NOMO-1 treated with dmso at 0.1 percent for 144 hours (cell line): ENCODE data around the gene RREB1.

Experiments used
- DNase-seq: peaks from one replicate; lab custom pipeline; 2025; ENCODE audit not compliant: unreplicated experiment; lab: John Stamatoyannopoulos, UW

RREB1 gene

DNA sequence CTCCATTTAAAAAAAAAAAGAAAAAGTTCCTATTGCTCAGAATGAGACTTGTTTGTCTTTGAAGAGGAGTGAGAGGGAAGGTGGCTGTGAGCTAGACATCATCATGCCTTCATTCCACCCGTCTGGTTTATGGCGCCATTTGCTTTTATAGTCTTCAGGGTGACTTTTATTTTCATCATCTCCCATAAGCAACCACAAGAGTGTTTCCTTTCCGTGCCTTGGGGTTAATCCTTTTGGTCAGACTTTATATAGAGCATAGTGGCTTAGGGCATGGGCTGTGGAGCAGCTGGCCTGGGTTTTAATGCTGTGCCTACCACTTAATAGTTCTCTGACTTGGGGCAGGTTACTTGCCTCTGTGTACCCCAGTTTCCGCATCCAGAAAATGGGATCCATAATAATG, 77.8 kb downstream of the RREB1 start:
- DNase-seq: no peak

DNA sequence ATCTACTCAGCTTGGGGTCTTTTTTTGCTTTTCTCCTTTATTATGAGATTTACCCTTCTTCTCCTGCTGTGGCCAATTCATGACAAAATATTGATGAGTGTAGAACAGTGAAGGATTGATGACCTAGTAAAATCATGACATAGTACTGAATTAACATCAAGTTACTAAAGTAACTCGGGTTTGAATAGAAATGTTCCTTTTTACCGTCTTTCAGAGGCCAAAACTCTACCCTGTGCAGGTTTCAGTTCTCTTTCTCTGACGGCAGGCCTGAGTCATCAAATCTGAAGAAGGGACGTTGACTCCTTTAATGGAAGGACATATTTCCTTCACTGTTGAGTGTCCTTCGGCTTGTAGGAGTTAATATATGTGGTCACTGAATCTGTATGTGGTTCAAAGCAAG, 80.7 kb downstream of the RREB1 start:
- peak; percentile 61 for DNase-seq

DNA sequence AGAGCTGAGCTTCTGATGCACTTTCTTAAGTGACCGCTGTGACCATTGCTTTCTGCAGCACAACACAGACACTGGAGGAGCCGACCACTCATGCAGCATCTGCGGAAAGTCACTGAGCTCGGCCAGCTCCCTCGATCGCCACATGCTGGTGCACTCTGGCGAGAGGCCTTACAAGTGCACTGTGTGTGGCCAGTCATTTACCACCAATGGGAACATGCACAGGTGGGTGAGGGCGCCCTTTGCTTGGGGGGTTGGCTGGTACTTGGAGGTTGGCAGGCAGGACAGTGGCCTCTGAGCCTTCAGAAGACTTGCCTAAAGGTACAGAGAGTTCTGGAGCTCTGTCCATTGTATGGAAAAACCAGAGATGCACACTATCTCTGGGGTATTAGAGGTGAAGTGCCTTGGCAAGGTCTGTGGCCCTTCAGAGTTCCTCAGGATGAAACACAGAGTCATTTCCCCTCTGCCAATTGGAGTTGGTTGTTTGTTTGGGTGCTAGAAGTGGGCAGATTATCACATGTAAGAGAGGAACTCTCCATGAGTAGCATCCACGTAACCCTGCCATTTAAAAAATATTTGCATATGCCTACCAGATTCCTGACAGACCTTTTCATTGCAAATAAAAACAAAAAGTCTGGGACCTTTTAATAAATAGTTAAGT, 81.5 kb downstream of the RREB1 start:
- DNase-seq: no peak

DNA sequence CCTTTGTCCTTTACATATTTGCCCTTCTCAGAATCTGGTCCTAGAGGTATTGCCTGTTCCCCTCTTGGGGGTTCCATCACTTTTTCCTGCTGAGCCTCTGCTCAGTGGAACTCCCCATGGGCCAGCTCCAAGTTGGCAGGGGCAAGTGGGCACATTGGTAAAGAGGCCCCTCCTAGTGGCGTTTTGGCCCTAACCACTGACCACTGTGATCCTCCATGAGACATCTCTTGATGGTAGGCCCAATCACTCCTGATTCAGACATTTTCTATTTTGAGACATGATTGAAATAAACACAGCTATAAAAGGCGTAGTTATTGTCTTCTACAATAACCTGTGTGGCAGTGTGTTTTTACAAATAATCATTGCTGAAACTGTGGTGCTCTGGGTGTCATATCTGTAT, 83.0 kb downstream of the RREB1 start:
- no peak for DNase-seq

DNA sequence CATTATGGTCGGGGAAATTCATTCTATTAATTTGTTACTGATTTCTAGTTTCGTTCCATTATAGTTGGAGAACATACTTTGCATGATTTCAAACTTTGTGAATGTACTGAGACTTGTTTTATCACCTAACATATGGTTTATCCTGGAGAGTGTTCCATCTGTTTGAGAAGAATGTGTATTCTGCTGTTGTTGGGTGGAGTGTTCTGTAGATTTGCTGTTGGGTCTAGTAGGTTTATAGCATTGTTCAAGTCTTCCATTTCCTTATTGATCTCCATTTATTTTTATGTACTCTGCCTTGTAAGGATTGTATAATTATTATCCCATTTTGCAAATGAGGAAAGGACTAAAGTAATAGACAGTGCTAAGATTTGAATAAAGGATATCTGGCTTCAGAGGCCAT, 85.4 kb downstream of the RREB1 start:
- no peak for DNase-seq

DNA sequence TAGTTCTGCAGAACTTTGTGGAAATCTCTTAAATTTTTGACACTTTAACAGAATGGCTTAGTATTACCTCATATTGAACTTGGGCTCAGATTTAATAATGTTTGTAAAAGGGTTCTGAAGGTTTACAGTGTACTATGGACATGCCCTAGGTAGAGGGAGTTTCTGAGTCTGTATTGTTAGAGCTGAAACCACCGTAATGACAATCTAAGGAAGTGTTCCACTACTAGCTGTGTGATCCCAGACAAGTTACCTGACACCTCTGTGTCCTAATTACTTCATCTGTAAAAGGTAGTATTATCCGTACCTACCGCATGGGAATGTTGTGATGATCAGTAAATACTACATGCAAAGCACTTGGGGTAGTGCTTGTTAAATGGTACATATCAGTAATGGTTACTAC, 86.9 kb downstream of the RREB1 start:
- DNase-seq: no peak

DNA sequence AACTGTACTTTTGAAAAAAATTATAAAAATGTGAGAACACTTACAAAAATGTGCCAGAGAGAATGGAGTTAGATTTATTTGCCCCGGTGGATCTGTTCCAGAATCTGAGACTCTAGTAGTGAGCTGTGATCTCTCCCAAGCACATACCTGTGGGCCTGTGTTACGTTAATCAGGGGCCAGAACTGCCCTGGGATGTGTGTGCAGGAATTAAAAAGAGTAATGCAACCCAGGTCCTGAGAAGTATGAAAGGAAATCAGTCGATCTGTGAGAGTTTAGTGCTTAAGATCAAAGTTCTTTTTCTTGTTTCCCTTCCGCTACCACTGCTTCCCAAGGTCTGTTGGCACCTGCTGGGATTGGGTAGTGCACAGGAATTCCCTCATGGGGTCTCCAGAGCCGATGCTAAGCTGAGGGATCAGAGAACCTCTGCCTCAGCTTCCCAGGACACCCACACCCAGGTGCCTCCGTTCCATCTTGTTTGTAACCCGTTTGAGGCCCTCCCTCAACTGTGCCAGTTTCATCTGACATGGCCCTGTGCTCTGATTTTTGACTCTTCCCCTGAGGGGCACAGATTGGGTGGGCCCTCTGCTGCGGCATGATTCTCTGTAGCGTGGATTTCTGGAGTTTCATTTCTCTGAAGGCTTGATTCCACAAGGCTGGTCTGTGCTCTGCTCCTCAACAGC, 87.7 kb downstream of the RREB1 start:
- no peak for DNase-seq

DNA sequence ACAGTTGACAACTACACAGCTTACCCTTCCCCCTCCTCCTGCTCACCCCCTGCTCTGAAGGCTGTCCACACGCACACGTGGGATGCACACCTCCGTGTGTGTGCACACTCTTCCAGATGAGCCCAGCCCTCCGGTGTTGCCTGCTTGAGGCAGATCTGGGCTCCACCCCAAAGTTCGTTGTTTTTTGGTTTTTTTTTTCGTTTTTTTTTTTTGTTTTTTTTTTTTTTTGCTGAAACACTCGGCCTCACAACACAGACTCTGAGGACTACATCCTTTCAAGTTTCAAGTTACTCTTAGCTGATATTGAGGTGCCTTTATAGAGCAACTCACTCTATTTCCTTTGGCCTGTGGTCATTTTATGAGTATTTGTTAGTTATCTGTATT, 88.2 kb downstream of the RREB1 start:
- no peak for DNase-seq

DNA sequence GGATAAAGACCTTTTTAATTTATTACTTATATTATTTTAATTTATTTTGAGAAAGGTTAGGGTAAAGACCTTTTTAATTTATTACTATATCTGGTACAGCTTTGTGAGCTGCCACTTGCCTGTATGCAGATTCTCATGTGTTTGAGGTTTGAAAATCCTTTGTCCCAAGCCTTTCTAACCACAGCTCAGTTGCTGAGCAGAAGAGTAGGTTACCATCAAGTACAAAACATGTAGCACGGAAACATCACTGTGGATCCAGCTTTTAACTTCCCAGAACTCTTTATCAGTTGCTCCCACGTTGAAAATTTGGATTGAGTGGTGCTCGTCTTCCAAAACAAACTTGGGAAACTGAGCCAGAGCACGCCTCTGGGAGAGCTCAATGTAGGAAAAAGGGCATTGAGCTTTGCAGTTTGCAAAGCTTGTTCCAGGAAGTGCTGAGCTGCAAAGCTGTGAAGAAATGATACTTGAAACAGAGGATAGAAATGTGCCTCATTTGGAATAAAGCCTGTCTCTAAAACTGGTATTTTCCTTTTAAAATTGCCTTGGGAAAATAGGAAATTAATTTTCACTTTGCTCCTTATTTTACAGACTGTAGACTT, 89.0 kb downstream of the RREB1 start:
- DNase-seq: no peak

DNA sequence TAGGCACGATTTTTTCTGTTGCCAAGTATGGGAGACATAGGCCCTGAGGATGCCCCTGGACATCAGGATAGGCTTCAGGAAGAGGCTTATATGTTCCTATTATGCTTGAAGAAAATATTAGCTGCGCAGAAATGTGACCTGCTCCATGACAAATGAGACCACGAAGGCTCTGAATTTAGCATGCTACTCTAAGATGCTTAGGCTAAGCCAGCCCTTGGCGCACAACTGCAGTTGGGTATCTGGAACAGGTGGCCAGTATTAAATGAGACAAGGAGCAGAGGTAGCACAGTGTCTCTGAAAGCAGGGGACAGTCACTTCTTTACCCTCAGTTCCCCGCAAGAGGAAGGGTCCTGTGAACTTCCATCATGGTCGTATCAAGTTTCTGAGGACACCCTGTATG, 90.0 kb downstream of the RREB1 start:
- no peak for DNase-seq

DNA sequence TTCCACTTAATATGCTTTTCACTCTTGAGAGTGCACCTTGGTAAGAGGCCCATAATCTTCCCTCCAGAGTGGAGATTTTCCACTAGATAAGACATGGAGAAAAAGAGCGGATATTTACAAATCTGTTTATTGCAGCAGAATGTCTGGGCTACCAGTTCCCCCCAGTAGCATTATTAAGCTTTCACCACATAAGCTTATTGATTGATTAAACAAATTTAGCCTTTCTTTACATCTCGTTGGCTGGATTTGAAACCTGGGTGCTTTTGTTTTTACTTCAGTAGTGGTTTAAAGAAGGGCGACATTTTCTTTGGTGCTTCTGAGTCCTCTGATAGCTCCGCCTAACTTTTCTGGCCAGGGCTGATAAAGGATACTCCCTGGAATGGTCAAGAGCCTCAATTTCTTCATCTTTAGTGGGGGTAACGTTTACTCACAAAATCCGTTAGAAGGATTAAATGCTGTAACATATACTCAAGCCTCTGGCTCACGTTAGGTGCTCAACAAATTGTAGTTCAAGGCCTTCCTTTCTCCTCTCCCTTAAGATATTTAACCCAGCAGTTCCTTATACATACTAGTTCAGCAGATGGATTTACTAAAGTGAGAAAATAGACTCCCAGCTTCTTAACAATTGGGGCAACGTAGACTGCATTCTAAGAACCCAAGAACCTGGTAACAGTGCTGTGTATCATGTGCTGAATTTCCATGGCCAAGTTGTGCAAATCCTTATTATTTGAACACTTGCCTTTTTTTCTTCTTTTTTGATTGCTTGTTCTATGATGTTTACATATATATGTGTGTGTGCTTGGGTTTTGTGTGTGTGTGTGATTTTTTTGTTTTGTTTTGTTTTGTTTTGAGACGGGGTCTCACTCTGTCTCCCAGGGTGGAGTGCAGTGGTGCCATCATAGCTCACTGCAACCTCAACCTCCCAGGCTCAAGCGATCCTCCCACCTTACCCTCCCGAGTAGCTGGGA, 91.4 kb downstream of the RREB1 start:
- DNase-seq: no peak

DNA sequence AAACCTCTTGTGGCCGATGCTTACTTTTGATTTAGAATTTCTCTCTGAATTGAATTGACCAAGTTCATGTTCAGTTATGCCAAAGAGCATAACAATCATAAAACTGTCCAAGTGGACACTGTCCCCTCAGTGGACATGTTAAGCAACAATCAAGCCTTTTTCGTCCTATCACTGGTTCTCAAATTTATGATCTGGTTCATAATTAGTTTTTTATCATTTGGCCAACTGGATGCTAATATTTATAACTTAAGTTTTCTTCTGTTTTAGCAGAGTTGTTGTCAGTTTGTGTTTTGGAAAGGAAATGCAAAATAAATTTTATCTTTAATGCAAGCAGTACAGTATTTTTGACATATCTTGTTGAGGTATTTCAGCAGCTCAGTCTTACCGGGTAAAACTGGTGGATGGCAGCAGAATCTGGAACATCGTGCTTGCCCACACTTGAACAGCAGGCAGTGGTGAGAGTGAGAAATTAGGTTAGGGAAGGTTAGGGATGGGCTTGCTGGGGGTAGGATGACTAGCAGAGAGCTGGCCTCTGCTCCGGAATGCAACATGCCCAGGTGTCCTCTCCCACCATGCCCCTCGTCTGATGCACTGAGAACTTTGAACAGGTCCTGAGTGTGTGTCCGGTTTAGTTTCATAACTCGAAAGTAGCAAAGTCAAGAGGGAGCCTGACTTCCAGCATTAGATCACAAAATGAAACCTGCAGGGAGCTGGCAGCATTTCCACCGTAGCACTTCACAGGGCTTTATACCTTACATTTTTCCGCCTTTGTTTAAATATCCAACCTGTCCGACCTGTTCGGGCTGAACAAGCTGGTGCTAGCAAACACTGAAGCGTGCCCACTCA, 93.1 kb downstream of the RREB1 start:
- no peak for DNase-seq

DNA sequence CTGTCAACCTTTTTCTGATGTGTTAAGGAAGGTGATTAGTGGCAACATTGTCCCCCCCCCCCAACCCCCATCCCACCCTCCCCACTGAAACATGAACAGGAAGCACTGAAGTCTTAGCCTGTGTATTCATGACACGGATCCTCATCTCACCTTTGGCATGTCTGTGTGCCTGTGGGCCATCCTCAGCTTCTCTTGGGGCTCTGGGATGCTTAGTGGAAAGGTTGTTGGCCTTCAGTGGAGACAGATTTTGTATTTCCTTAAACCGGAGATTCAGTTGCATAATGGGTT, 93.6 kb downstream of the RREB1 start:
- peak; percentile 33 for DNase-seq

DNA sequence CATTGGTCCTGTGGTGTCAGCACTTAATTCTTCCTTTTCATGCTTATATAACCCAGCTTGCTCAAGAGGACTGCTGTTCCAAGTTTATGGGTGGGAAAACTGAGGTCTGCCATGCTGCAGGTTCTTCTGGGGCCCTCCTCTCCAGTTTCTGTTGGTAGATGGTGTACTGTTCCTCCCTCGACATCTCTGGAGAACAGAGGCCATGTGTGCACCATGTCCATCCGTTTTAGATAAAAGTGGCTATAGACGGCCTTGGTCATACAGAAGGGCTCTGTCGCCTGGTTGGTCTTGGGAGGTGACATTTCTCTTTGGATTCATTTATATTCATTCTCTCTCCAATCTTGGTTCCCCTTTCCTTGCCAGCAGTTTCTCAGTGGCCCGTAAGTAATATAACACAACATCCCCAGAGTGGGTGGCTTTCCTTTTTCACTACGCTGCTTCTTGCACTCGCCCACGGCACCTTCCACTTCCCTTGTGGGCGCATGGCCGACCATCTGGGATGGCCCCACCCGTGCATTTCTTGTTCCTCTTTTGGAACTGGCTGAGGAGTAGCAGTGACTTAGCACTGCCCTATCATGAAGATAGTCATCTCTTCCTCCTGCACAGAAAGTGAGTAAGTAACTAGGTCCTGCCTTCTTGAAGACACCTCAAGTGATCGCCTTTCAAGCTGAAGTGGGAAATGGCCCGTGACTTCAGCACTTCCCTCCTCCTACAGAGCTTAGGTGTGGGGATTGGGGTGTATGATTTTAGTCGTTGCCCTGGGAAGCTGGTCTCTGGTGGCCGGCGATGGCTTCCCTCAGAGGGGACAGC, 94.2 kb downstream of the RREB1 start:
- peak; percentile 95 for DNase-seq

DNA sequence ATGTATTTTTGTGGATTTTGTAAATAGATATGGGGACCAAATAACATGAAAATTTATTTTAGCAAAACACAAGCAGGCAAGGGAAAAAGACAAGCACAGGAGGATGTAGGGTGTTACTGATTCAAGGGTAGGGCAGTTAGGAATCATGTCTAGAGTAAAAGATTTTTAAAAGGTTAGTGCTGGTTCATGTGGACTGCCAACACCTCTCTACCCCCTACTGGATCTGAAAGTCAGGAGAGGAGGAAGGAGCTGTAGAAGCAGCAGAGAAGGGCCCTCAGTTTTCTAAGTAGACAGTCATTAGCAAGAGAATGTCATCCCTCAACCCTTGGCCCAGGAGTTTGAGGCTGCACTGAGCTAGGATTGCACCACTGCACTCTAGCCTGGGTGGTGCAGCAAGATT, 95.2 kb downstream of the RREB1 start:
- DNase-seq: no peak

DNA sequence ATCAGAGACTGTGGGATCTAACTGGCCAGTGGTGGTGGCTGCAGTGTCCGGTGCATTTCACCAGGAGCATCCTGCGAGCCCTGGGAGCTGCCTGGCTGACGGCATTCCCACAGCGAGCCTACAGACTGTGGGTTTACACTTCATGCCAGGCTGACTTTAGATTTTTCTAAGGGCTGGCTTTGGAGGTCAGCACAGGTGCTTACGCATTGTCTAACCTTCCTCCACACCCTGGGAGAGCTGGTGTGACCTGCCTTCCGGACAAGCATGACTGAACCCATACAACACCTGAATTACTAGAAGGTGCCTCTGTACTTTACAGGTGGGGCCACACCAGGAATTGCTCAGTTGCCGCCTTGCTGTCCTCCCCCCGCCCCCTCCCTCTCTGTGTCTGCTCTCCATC, 96.2 kb downstream of the RREB1 start:
- no peak for DNase-seq

DNA sequence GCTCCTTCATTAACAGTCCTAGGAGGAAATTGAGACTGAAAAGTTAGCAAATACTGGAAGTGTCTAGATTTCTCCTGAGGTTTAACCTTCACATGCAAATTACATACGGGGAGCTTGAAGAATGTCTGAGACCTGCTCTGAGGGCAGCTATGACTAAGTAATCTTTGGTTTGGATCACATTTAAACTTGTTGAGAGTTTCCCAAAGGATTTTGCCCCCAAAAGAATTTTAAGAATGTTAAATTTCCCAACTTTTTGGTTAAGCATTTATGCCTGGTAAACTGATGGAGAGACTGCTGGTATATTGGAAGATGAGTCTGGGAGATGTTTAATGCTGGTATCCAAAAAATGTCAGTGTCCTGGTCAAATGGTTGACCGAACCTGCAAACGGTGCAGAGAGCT, 97.0 kb downstream of the RREB1 start:
- DNase-seq: no peak

DNA sequence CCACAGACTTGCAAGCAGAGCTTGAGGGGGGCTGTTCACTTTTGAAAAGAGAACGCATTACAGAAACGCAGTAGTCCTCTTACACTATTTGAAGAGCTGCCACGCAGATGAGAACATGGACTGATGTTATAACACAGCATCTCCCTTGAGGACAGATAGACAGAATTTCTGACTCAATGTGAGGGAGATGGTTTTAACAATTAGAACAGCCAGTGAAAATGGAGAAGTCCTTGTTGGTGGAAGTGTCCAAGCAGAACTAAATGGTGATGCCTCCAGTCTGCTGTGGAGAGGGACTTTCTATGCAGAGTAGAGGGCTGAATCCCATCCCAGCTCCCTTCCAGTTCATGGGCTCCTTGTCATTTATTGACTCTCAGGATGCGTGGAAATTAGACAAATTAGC, 100.0 kb downstream of the RREB1 start:
- no peak for DNase-seq

DNA sequence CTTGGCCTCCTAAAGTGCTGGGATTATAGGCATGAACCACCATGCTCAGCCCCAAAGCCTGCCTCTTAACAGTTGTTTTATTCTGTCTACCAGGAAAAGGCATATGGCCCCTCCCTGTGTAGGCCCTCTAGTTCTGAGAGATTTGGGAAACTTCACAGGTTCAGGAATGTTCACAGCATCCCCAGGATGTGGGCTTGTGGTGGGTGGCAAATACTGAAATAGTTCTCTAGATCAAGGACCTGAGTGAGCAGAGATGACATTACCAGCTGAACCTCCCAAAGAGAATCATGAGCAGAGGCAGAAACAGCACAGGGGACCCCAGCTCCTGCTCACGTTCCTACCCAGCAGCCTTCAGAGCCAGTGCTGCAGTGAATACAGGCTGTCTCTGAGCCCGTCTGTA, 105.7 kb downstream of the RREB1 start:
- DNase-seq: no peak

DNA sequence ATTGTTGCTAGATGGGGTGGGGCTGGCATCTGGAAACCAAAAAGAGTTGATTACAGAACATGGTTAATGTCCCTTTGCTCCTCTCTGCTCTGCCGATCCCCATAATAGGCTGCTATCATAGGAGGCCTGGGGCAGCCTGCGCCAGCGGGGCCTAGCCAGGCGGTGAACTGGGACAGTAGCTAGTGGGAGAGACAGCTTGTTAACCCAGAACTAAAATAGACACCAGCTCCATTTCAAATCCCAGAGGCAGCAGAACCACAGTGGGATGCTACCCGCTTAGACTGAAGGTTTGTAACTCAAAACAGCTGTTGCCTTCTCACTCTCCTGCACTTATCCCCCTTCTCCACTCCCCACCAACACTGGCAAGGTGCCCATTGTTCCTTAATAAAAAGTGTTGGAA, 106.7 kb downstream of the RREB1 start:
- DNase-seq: no peak
